Mesothelial cell of epicardium (in vitro differentiated cells): Measurements from ENCODE around the gene DNAH6. TPM values are rescaled to one million over a fixed set of nuclear protein-coding genes. Genes with fewer than 3 reads are reported as not detected.

Source experiments
- DNase-seq, 2 experiments: peaks; one replicate each; pipeline ENCODE4 v3.0.0; 2021; ENCODE audit warnings: low spot score in 2 of 2; ENCODE audit not compliant: unreplicated experiment in 2 of 2
- H3K27ac Mint-ChIP-seq: 2 replicates; pipeline ENCODE4 v1.8.0; 2021; ENCODE audit warnings: mixed read lengths
- H3K27me3 Mint-ChIP-seq: 2 replicates; pipeline ENCODE4 v1.8.0; 2021; ENCODE audit warnings: low read depth, mixed read lengths
- H3K36me3 Mint-ChIP-seq: 2 replicates; pipeline ENCODE4 v1.8.0; 2021; ENCODE audit warnings: mixed read lengths
- H3K4me1 Mint-ChIP-seq: 2 replicates; pipeline ENCODE4 v1.8.0; 2021; ENCODE audit warnings: mixed read lengths
- H3K4me3 Mint-ChIP-seq: 2 replicates; pipeline ENCODE4 v1.8.0; 2021; ENCODE audit warnings: mild to moderate bottlenecking, moderate library complexity, mixed read lengths
- H3K9me3 Mint-ChIP-seq: 2 replicates; pipeline ENCODE4 v1.8.0; 2021; ENCODE audit warnings: mixed read lengths
- total RNA-seq: library from RNA; stranded (reverse); gene quantifications from 3 replicates; pipeline ENCODE4 v1.2.1, GENCODE V29; 2021
- TF ChIP-seq, protein P1 (sequence below): fragments of 200-600 bp; sonication (generic); IDR thresholded peaks from one replicate; pipeline ENCODE4 v1.5.0; 2021; ENCODE audit warnings: antibody characterized with exemption; ENCODE audit not compliant: unreplicated experiment

The DNAH6 gene
- total RNA-seq, 1 donor from 2014 or later = 0.54 TPM

DNA sequence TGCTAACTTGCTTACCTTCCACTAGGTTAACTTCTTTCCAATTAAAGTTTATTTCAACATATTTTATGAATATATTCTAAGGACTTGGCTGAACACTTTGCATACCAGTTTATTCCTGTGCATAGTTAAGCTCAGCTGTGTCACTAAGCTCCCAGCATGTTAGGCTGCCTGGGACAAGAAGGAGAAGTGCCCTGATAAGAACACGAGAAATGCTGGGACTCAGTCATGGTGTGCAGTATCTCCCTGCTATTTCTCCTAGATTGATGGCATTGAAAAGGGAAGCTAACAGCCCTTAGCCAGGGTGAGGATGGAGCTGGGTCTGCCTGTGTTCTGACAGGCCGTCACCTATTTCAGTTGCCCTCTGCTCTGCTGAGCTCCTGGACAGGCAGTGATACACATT is 200.3 kb downstream of the DNAH6 start:
- no peak for DNase-seq
- no peak overlapping the region for H3K4me3 Mint-ChIP-seq
- no peak overlapping the region for H3K27ac Mint-ChIP-seq
- TF ChIP-seq, protein P1, sequence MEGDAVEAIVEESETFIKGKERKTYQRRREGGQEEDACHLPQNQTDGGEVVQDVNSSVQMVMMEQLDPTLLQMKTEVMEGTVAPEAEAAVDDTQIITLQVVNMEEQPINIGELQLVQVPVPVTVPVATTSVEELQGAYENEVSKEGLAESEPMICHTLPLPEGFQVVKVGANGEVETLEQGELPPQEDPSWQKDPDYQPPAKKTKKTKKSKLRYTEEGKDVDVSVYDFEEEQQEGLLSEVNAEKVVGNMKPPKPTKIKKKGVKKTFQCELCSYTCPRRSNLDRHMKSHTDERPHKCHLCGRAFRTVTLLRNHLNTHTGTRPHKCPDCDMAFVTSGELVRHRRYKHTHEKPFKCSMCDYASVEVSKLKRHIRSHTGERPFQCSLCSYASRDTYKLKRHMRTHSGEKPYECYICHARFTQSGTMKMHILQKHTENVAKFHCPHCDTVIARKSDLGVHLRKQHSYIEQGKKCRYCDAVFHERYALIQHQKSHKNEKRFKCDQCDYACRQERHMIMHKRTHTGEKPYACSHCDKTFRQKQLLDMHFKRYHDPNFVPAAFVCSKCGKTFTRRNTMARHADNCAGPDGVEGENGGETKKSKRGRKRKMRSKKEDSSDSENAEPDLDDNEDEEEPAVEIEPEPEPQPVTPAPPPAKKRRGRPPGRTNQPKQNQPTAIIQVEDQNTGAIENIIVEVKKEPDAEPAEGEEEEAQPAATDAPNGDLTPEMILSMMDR = no peak
- H3K4me1 Mint-ChIP-seq = peaks cover 5% of the 10 kb centered on the region
- H3K9me3 Mint-ChIP-seq = no peaks in the 10 kb centered on the region
- peaks cover 3% of the 10 kb centered on the region for H3K27me3 Mint-ChIP-seq
- H3K36me3 Mint-ChIP-seq = no peaks in the 10 kb centered on the region

DNA sequence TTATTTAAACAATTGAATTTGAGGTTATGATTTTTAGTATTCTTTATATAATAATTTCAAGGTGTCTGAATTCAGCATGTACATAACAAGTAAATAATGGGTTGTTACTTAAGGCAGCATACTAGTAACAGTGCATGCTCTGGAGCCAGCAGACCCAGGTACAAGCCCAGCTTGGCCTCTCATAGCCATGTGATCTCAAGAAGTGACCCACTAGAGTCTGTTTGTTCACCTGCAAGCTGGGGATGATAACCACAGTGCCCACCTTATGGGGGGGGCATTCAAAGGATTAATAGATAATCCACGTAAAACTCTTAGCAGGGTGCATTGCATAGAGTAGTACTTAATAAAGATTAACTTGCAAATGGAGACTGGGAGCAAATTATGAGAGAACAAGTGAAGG is 201.0 kb downstream of the DNAH6 start:
- Mint-ChIP-seq H3K27ac (no peak overlapping the region), H3K9me3 (no peaks in the 10 kb centered on the region), H3K36me3 (no peaks in the 10 kb centered on the region), H3K4me1 (peaks cover 5% of the 10 kb centered on the region), H3K27me3 (peaks cover 6% of the 10 kb centered on the region), H3K4me3 (no peak overlapping the region)
- no peak for DNase-seq
- TF ChIP-seq, protein P1 = no peak

DNA sequence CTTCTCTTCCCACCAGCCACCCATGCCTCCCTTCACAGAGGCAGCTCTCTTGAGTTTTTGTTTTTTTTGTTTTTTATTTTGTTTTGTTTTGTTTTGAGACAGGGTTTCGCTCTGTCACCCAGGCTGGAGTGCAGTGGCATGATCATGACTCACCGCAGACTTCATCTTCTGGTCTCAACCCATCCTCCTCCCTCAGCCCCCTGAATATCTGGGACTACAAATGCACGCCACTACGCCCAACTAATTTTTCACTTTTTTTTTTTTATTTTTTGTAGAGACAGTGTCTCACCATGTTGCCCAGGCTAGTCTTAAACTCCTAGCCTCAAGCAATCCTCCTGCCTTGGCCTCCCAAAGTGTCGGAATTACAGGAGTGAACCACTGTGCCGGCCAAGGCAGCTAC is 203.1 kb downstream of the DNAH6 start:
- Mint-ChIP-seq H3K4me3 (no peak overlapping the region), H3K27me3 (peaks cover 8% of the 10 kb centered on the region), H3K9me3 (no peaks in the 10 kb centered on the region), H3K36me3 (no peaks in the 10 kb centered on the region), H3K4me1 (peaks cover 5% of the 10 kb centered on the region), H3K27ac (no peak overlapping the region)
- TF ChIP-seq, protein P1 = no peak
- no peak for DNase-seq

DNA sequence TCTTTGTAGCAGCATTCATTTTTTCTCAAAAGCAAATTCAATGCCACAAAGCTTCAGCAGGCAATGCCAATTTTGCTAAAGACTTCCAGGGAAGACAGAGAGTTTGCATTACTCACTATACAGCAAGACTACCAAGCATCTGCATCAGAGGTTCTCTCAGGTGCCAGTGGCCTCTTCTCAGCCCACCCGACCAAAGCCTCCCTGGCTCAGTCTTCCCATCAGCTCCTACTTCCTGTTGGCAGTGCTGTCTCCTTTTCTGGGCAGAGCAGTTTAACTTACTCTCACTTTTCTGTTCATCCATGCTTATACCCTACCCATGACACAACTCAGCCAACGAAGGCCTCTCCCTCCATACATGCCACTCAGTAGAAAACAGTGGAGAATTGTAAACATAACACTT is 207.5 kb downstream of the DNAH6 start:
- Mint-ChIP-seq H3K9me3 (no peaks in the 10 kb centered on the region), H3K4me3 (no peak overlapping the region), H3K27me3 (peaks cover 5% of the 10 kb centered on the region), H3K27ac (no peak overlapping the region), H3K4me1 (no peaks in the 10 kb centered on the region), H3K36me3 (no peaks in the 10 kb centered on the region)
- DNase-seq = no peak
- TF ChIP-seq, protein P1 = no peak

DNA sequence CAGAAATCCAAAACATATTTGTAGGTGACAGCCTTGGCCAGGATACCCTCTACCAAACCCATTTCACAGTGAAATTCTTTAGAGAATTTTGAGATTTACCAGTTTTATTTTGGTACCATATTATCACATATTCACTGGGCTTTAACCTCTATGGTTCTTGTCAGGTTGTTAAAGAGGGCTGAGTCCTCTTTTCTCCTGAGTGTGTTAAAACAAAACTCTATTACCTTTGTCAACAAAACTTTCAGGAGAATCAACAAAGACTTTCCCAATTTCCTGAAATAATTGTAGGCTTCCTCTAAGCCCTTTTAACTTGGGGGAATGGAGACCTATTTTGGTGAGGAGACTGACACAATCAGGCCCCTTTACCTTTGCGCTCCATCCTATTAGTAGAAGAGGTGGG is 209.4 kb downstream of the DNAH6 start:
- TF ChIP-seq, protein P1 = no peak
- Mint-ChIP-seq H3K4me1 (no peaks in the 10 kb centered on the region), H3K27me3 (peaks cover 5% of the 10 kb centered on the region), H3K27ac (no peak overlapping the region), H3K9me3 (no peaks in the 10 kb centered on the region), H3K36me3 (no peaks in the 10 kb centered on the region), H3K4me3 (no peak overlapping the region)
- no peak for DNase-seq

DNA sequence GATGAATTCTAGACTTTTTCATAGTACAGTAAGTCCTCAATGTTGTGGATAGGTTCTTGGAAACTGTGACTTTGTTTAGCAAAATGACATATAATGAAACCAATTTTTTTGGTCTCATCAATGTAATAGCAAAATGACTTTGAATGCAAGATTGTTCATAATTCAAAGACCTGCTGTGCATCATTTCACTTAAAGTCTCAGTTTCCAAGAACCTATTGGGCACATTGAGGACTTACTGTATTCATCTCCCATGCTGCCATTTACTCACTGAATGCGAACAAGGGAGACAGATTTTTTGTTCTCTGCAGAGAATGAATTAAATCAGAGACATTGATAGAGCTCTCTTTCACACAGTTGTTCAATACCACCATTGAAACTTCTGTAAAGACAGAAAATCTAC is 211.0 kb downstream of the DNAH6 start:
- DNase-seq = no peak
- Mint-ChIP-seq H3K4me1 (no peaks in the 10 kb centered on the region), H3K27me3 (peaks cover 6% of the 10 kb centered on the region), H3K27ac (no peak overlapping the region), H3K36me3 (no peaks in the 10 kb centered on the region), H3K9me3 (no peaks in the 10 kb centered on the region), H3K4me3 (no peak overlapping the region)
- TF ChIP-seq, protein P1 = no peak
